SJSA1 (cell line): ENCODE results near the gene SLC45A3. TPM values are rescaled to one million over a fixed set of nuclear protein-coding genes. Genes with fewer than 3 reads are reported as not detected.

ENCODE experiments used
- DNase-seq, 2 experiments: peaks; one replicate each; pipeline ENCODE4 v3.0.0-alpha.2; 2015 to 2020; ENCODE audit warnings: low spot score in 2 of 2, low read depth in 1 of 2
- H3K27ac ChIP-seq: fragments of 250-450 bp; sonication (Bioruptor Pico); 2 replicates; pipeline ENCODE4 v1.5.1; 2020; ENCODE audit warnings: mild to moderate bottlenecking, moderate library complexity
- H3K27me3 ChIP-seq: fragments of 250-450 bp; sonication (Bioruptor Pico); replicated peaks from 2 replicates; pipeline ENCODE4 v1.5.1; 2020; ENCODE audit warnings: mild to moderate bottlenecking, moderate library complexity
- H3K36me3 ChIP-seq: fragments of 250-450 bp; sonication (Bioruptor Pico); 2 replicates; pipeline ENCODE4 v1.5.1; 2020; ENCODE audit warnings: mild to moderate bottlenecking
- H3K4me1 ChIP-seq: fragments of 250-450 bp; sonication (Bioruptor Pico); replicated peaks from 2 replicates; pipeline ENCODE4 v1.6.1; 2021; ENCODE audit warnings: mild to moderate bottlenecking
- H3K4me3 ChIP-seq: fragments of 250-450 bp; sonication (Bioruptor Pico); 2 replicates; pipeline ENCODE4 v1.5.1; 2020; ENCODE audit warnings: mild to moderate bottlenecking
- H3K9me3 ChIP-seq: fragments of 250-450 bp; sonication (Bioruptor Pico); replicated peaks from 2 replicates; pipeline ENCODE4 v1.5.1; 2020; ENCODE audit warnings: mild to moderate bottlenecking
- total RNA-seq: library from RNA; depleted of rRNA; stranded (reverse); fragments of >200 nt; shearing (Covaris generic); gene quantifications from 2 replicates; pipeline ENCODE4 v1.2.3, GENCODE V29; 2014

The SLC45A3 gene
- total RNA-seq, 1 experiment from 2014 or later, result 2.4 TPM

DNA sequence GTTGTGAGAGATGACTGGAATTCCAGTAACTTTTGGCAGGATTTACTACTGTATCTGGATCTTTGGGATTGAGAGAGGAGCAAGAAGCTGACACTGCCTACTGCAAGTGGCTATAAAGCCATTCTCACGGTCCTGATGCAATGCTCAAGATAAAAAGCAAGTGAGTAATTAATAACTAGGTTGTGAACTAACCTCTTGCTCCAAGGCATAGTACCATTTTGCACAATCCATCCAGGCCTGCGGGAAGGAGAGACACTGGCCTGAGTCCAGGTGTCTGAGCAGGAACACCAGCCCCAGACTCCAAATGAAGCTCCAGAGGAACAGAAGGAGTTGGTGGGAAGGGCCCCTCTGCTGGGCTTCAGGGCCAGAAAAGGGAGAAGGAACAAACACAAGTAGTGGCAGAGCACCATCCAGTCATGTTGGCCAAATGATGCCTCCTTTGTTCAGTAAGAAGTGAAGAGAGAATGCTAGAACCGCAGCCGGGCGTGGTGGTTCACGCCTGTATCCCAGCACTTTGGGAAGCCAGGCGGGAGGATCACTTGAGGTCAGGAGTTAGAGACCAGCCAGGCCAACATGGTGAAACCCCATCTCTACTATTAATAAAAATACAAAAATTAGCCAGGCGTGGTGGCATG lies 9.9 kb upstream of the SLC45A3 start:
- no peaks in the 10 kb centered on the region for H3K36me3 ChIP-seq
- no peak overlapping the region for H3K27ac ChIP-seq
- no peaks in the 10 kb centered on the region for H3K4me1 ChIP-seq
- no peak for DNase-seq
- H3K9me3 ChIP-seq, result no peaks in the 10 kb centered on the region
- H3K4me3 ChIP-seq, result no peak overlapping the region
- peaks cover 11% of the 10 kb centered on the region for H3K27me3 ChIP-seq

DNA sequence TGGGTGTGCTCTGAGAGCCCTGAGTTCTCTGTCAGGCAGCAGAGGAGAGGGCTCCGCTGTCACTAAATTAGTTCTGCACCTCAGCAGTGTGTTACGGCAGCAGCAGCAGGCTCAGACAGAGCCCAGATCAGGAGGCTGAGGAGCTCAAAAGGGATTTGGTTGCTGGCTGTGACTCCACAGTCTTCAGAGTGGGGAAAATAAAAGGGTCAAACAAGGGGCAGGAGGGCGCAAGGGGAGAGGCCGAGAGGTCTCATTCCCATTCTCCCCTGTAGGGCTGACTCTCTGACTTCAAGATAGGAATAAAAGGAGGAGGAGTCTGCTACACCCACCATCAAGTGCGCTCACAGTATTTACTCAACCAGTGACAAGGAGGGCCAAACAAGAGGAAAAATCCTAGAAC lies 9.2 kb upstream of the SLC45A3 start:
- no peaks in the 10 kb centered on the region for H3K36me3 ChIP-seq
- no peaks in the 10 kb centered on the region for H3K9me3 ChIP-seq
- H3K4me1 ChIP-seq, result no peaks in the 10 kb centered on the region
- no peak overlapping the region for H3K27ac ChIP-seq
- DNase-seq, result no peak
- H3K27me3 ChIP-seq, result peaks cover 11% of the 10 kb centered on the region
- H3K4me3 ChIP-seq, result no peak overlapping the region

GRCh38 chr1:205688171-205689080 lies 8.1 kb upstream of the SLC45A3 start:
- DNase-seq, result no peak
- Histone ChIP-seq H3K4me3 (no peak overlapping the region), H3K9me3 (no peaks in the 10 kb centered on the region), H3K27ac (no peak overlapping the region), H3K27me3 (peaks cover 11% of the 10 kb centered on the region), H3K36me3 (no peaks in the 10 kb centered on the region), H3K4me1 (no peaks in the 10 kb centered on the region)

GRCh38 chr1:205687242-205687641 lies 6.9 kb upstream of the SLC45A3 start:
- Histone ChIP-seq H3K4me3 (no peak overlapping the region), H3K27ac (no peak overlapping the region), H3K9me3 (no peaks in the 10 kb centered on the region), H3K27me3 (peaks cover 11% of the 10 kb centered on the region), H3K4me1 (no peaks in the 10 kb centered on the region), H3K36me3 (no peaks in the 10 kb centered on the region)
- no peak for DNase-seq

GRCh38 chr1:205681364-205681763 lies 1.1 kb upstream of the SLC45A3 start:
- Histone ChIP-seq H3K9me3 (0 out of 2 replicates have a peak, but pooled peaks cover 3% of the 10 kb centered on the region), H3K27me3 (0 out of 2 replicates have a peak, but pooled peaks cover 2% of the 10 kb centered on the region)

DNA sequence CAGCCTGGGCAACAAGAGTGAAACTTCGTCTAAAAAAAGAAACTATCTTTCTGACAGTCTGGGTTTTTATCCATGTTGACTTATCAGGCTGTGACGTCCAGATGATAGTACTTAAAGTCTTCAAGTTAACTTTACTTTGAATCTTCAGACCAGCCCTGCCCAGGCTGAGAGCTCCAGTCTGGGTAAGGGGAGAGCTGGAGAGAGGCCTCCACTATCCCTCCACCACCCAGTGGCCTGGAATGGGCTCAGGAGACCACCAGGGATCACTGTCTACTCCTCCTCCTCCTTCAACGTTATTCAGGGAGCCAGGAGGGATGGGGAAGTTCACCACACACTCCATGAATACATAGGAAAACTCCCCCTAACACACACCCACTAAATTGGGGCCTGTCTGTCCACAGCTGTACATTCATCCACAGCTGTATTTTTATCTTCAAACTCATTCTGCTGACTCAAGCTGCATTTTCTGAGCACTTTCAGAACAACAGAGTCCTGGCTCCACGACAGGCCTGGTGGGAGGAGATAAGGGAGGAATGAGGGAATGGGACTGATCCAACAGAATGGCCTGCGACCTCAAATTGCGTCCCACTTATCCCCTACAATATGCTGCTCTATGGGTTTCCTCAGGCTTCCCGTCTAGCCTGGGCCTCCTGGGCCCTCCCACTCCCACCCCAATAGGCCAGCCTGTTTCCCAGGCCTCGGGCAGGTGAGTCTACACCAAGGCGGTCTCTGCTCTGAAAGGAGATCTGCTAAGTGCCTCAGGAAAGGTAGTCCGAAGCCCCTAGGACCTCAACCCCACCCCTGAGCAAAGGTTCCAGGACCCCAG lies 1.8 kb downstream of the SLC45A3 start:
- H3K36me3 ChIP-seq, result peaks cover 3% of the 10 kb centered on the region; the same call in 1 of the 2 replicates
- 0 out of 2 replicates have a peak, but pooled peaks cover 2% of the 10 kb centered on the region for H3K27me3 ChIP-seq
- H3K4me3 ChIP-seq, result no peak overlapping the region
- H3K27ac ChIP-seq, result no peak overlapping the region
- no peak for DNase-seq
- peaks cover 16% of the 10 kb centered on the region for H3K4me1 ChIP-seq
- 0 out of 2 replicates have a peak, but pooled peaks cover 3% of the 10 kb centered on the region for H3K9me3 ChIP-seq

More at GRCh38 chr1:205681364-205681763, 1.1 kb upstream of the SLC45A3 start:
- Histone ChIP-seq H3K27ac (no peak overlapping the region), H3K4me1 (peaks cover 16% of the 10 kb centered on the region), H3K36me3 (peaks cover 3% of the 10 kb centered on the region; the same call in 1 of the 2 replicates), H3K4me3 (no peak overlapping the region)
- no peak for DNase-seq

GRCh38 chr1:205677167-205677566 lies 3.1 kb downstream of the SLC45A3 start:
- H3K9me3 ChIP-seq, result 0 out of 2 replicates have a peak, but pooled peaks cover 3% of the 10 kb centered on the region
- peaks cover 17% of the 10 kb centered on the region for H3K4me1 ChIP-seq
- H3K4me3 ChIP-seq, result no peak overlapping the region
- DNase-seq, result no peak
- 0 out of 2 replicates have a peak, but pooled peaks cover 2% of the 10 kb centered on the region for H3K27me3 ChIP-seq
- no peak overlapping the region for H3K27ac ChIP-seq
- H3K36me3 ChIP-seq, result peaks cover 3% of the 10 kb centered on the region; the same call in 1 of the 2 replicates

DNA sequence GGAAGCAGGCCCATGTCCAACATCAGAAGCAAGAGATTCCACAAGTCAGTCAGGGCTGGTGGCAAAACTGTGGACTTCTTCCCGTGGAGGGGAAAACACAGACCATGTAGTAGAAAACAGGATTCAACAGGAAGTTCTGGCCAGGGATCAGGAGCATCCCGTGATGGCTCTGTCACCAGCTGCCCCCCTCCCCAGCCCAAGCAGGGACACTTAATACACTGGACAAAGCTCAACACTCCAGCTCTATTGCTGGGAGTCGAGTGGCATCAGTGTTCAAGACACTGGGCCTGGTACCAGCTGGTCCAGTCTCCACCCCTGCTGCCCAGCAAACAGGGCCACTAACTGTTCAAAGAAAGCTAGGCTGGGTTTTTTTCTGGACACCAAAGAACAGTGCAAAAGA lies 3.7 kb downstream of the SLC45A3 start:
- no peak overlapping the region for H3K27ac ChIP-seq
- no peak overlapping the region for H3K4me3 ChIP-seq
- H3K27me3 ChIP-seq, result 0 out of 2 replicates have a peak, but pooled peaks cover 2% of the 10 kb centered on the region
- H3K4me1 ChIP-seq, result peaks cover 23% of the 10 kb centered on the region
- H3K9me3 ChIP-seq, result 0 out of 2 replicates have a peak, but pooled peaks cover 3% of the 10 kb centered on the region
- peaks cover 3% of the 10 kb centered on the region; the same call in 1 of the 2 replicates for H3K36me3 ChIP-seq
- no peak for DNase-seq

DNA sequence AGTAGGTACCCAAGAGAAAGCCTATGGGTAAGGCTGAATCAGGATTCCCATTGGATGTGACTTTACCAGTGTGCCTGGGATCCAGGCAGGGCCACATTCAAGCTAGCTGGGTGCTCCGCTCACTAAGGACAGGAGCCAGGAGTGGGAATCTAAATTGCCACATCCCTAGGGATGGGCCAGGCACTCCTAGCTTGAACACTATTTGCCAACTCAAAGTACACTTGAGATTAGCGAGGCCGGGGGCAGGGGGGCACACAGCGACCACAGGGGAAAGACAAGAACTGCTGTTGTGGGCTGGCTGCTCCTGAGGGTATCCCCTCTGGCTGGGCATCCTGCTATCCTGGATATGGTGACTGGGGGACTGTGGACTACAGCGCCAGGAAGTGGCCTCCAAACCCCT lies 4.3 kb downstream of the SLC45A3 start:
- DNase-seq, result no peak
- 0 out of 2 replicates have a peak, but pooled peaks cover 3% of the 10 kb centered on the region for H3K9me3 ChIP-seq
- peaks cover 3% of the 10 kb centered on the region; the same call in 1 of the 2 replicates for H3K36me3 ChIP-seq
- H3K27ac ChIP-seq, result no peak overlapping the region
- H3K4me1 ChIP-seq, result peaks cover 29% of the 10 kb centered on the region
- no peak overlapping the region for H3K4me3 ChIP-seq
- H3K27me3 ChIP-seq, result 0 out of 2 replicates have a peak, but pooled peaks cover 2% of the 10 kb centered on the region

DNA sequence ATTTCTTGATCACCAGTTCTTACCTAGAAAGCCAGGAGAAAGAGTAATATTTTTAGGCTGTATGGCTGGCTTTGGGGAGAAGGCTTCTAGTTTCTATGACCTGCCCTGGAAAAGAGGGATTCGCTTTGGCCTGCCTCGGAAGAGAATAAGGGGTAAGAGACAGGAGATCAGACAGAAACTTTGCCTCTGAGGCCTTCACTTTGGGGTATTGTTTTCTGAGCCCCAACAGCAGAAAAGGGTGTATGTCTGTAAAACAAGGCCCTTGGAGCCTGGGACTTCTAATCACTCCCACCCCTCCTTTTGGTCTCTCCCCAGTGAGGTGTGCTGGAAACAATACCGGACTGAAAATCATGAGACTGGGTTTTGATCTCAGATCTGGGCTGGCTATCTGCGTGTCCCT lies 5.1 kb downstream of the SLC45A3 start:
- Histone ChIP-seq H3K36me3 (peaks cover 3% of the 10 kb centered on the region; the same call in 1 of the 2 replicates), H3K27ac (no peak overlapping the region), H3K4me3 (no peak overlapping the region), H3K4me1 (peaks cover 27% of the 10 kb centered on the region), H3K27me3 (no peaks in the 10 kb centered on the region), H3K9me3 (0 out of 2 replicates have a peak, but pooled peaks cover 3% of the 10 kb centered on the region)
- DNase-seq, result no peak

- no peak overlapping the region for H3K4me3 ChIP-seq
- no peaks in the 10 kb centered on the region for H3K36me3 ChIP-seq
- peaks cover 15% of the 10 kb centered on the region for H3K4me1 ChIP-seq
- H3K27me3 ChIP-seq, result no peaks in the 10 kb centered on the region
- DNase-seq, result no peak
- H3K9me3 ChIP-seq, result no peaks in the 10 kb centered on the region
- H3K27ac ChIP-seq, result no peak overlapping the region
Observed at GRCh38 chr1:205672970-205673369, 7.3 kb downstream of the SLC45A3 start.

DNA sequence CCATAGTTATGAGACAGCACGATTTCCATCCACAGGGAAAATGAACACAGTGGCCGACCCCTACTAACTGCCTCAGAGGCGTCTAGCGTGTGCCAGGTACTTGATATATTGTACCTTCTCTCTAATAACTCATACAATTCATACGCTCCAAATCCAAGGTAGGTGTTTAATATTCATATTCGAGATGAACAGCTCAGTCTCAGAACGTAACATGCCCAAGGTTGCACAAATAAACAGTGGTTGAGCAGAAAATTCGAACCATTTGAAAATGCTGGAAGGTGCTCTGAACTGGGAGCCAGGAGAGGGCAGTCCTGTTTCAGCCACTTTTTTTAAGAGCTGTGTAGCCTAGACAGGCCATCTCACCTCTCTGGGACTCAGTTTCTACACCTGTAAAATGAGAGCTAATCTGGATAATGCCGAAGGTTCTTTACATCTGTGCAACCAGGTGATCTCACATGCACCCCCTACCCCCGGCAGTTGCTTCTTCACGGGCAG lies 7.9 kb downstream of the SLC45A3 start:
- Histone ChIP-seq H3K4me1 (peaks cover 15% of the 10 kb centered on the region), H3K27me3 (no peaks in the 10 kb centered on the region), H3K36me3 (no peaks in the 10 kb centered on the region), H3K27ac (no peak overlapping the region), H3K4me3 (no peak overlapping the region), H3K9me3 (no peaks in the 10 kb centered on the region)
- no peak for DNase-seq
